ENCODE measurements around the gene TRPM2. TPM values are rescaled to one million over a fixed set of nuclear protein-coding genes. Genes with fewer than 3 reads are reported as not detected.

TRPM2 gene
- total and polyA plus RNA-seq, 2 of the 8 experiments (the other 6 are each of a cell fraction or from before 2014, with no cell fraction given), result 0.27 to 0.28 TPM

DNA sequence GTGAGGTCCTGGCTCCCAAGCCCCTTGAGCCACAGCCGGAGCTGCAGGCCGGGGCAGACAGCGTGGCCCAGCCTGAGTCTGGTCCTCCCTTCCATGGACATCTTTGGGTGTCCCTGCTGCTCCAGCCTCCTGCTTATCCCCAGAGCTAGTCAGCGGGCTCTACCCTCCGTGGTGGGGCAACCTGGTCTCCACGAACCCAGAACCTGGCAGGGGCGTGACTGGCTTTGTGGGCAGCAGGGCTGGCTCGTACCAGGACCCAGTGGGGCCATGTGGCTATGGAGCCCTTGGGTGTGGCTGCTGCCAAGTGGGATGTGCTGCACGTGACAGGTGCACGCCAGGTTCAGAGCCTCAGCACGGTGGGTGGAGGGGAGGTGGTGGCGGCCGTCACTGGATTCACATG, 32.6 kb upstream of the TRPM2 start (continued):
- TF ChIP-seq, protein P1, sequence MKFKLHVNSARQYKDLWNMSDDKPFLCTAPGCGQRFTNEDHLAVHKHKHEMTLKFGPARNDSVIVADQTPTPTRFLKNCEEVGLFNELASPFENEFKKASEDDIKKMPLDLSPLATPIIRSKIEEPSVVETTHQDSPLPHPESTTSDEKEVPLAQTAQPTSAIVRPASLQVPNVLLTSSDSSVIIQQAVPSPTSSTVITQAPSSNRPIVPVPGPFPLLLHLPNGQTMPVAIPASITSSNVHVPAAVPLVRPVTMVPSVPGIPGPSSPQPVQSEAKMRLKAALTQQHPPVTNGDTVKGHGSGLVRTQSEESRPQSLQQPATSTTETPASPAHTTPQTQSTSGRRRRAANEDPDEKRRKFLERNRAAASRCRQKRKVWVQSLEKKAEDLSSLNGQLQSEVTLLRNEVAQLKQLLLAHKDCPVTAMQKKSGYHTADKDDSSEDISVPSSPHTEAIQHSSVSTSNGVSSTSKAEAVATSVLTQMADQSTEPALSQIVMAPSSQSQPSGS (IDR thresholded peaks at IDR 0.05; ENCODE audit: low read length), result no peak
- TF ChIP-seq BCL11A (IDR thresholded peaks at IDR 0.05; ENCODE audit: low read depth in 2 of 2, low read length in 2 of 2) (no peak), TBP (IDR thresholded peaks at IDR 0.05; ENCODE audit: low read depth, low read length) (no peak), SP2 (IDR thresholded peaks at IDR 0.05; ENCODE audit: low read length) (no peak), NANOG (IDR thresholded peaks at IDR 0.05; ENCODE audit: insufficient read depth, low read depth, low read length, poor library complexity, severe bottlenecking) (no peak)

All from H1 (cell line).